AML-193 (cell line): ENCODE measurements around the gene NOX3.
"Not testable (repeated sequence)": the region's sequence is repeated elsewhere in the genome, so short reads cannot be mapped to it uniquely, and the experiment has no call there.

Experiments used
- DNase-seq, 2 experiments: peaks; one replicate each; lab custom pipeline; 2025; lab: John Stamatoyannopoulos, UW

Gene NOX3

DNA sequence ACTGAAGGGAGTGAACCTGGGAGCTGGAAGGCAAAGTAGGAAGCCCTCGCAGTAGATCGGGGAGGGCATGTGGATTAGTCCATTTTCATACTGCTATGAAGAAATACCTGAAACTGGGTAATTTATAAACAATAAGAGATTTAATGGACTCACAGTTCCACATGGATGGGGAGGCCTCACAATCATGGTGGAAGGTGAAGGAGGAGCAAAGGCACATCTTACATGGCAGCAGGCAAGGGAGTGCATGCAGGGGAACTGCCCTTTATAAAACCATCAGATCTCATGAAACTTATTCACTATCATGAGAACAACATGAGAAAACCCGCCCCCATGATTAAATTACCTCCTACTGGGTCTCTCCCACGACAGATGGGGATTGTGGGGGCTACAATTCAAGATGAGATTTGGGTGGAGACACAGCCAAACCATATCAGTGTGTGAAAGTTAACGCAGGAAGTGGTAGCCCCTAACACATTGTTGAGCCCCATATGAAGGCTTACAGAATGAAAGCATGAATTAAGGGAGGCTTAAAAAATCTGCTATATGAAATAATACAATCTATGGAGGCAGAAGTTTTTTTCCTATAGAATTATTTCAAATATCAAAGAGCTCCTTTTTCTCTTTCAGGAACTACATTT lies 15.5 kb upstream of the NOX3 start:
- DNase-seq: not testable (repeated sequence)

DNA sequence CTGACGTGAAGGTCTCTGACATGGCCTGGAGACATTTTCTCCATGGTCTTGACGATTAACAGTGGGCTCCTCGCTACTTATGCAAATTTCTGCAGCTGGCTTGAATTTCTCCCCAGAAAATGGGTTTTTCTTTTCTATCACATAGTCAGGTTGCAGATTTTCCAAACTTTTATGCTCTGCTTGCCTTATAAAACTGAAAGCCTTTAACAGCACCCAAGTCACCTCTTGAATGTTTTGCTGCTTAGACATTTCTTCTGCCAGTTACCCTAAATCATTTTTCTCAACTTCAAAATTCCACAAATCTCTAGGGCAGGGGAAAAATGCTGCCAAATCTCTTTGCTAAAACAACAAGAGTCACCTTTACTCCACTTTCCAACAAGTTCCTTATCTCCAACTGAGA lies 12.9 kb upstream of the NOX3 start:
- DNase-seq: not testable (repeated sequence)

DNA sequence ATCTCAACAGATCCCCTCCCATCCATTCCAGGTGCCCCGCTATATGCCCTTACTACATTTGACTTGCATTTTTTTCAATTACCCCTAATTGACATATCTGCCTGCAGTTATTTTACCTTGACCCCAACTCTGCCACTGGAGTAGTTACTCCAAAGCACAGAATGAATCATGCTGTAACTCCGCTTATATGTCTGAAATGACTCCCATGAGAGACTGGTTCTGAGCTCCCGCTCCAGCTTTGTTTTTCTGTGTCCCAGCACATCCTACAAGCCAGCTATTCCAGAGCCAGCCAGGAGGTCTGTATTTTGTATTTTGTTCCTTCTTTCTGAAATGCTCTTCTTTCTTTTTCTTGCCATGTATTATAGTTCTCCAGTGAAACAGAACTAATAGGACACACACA lies 10.9 kb upstream of the NOX3 start:
- DNase-seq: no peak

DNA sequence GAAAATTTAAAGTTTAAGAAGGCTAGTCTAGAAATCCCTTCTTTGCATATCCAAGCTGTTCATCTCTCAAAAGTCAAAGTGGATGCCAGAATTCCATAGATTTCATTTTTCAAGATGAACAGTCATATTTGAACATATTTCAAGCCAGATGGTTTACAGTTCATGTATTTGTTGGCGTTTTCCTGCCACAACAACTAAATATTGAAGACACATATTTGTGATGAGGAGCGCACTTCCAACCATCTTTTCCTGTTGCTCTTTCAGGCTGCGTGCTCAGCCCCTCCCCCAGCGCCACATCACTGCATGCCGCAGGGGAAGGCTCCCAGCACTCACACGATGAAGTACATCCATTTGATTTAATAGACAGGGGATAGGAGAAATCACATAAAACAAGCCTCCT lies 5.9 kb upstream of the NOX3 start:
- DNase-seq: no peak

DNA sequence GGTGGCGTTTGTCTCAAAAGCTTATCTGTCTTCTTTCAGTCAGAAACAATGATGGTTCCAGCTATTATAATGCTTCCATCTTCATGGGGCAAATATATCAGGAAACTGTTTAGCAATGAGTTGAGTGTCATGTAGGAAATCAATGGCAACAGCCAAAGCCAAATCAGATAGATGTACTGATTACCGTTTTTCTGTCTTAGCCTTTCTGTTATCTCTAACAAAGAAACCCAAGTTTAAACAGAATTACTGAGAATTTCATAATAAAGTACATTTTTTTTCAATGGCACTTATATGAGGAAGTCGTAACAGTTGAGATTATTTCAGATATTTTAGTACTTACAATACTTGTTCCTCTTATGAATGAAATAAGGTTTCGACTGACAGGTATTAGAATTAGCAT lies 1.2 kb downstream of the NOX3 start:
- DNase-seq: no peak

DNA sequence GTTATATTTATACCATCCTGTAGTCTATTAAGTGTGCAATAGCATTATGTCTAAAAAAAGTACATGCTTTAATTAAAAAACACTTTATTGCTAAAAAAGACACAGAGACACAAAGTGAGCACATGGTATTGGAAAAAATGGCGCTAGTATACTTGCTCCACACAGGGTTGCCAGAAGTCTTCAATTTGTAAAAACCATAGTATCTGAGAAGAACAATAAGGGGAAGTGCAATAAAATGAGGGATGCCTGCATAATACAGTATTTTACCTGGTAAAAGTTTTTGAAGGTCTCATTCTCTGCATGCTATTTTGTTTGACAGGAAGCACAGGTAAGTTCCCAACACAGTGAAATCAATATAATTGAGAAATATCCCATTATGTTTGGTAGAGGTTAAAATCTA lies 1.6 kb downstream of the NOX3 start:
- no peak for DNase-seq

DNA sequence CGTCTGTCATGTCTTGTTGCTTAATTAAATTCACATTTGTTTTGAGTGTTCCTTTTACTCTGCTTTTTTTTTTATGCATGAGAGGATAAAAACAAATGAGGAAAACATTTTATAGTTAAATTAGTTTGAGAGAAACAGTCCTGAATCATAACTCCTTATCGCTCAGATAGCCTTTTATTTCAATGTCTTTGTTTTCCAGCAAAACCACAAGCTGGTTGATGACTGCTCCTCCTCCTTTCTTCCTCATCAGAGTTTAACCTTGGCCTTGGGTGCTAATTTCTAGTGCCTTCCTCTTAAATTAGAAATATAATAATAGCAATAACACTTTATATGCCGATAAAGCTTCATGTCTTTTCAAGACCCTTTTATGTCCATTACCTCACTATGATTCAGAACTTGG lies 3.1 kb downstream of the NOX3 start:
- no peak for DNase-seq

DNA sequence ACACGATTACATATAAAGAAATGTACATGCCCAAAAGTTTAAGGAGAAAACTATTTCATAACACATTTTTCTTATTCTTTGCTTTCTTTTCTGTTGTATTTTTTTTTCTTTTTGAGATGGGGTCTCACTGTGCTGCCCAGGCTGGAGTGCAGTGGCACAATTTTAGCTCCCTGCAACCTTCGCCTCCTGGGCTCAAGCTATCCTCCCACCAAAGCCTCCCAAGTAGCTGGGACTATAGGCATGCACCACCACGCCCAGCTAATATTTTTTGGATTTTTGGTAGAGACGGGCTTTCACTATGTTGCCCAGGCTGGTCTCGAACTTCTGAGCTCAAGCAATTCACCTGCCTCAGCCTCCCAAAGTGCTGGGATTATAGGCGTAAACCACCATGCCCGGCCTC lies 4.1 kb downstream of the NOX3 start:
- DNase-seq: not testable (repeated sequence)

DNA sequence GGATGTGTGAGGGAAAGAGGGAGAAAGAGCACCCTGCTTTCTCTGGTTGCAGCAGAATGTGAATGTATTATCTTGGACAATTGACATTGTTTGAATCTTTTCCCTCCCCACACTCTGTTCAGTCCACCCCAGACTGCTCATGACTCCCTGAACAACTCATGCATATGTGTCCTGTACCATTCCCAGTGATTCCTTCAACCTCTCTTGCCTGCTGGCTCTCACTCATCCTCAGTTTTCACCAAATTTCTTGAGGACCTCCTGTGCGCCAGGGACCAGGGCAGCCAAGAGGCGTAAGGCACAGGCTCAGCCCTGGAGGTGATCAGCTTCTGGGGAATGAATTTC lies 5.4 kb downstream of the NOX3 start:
- DNase-seq: no peak

DNA sequence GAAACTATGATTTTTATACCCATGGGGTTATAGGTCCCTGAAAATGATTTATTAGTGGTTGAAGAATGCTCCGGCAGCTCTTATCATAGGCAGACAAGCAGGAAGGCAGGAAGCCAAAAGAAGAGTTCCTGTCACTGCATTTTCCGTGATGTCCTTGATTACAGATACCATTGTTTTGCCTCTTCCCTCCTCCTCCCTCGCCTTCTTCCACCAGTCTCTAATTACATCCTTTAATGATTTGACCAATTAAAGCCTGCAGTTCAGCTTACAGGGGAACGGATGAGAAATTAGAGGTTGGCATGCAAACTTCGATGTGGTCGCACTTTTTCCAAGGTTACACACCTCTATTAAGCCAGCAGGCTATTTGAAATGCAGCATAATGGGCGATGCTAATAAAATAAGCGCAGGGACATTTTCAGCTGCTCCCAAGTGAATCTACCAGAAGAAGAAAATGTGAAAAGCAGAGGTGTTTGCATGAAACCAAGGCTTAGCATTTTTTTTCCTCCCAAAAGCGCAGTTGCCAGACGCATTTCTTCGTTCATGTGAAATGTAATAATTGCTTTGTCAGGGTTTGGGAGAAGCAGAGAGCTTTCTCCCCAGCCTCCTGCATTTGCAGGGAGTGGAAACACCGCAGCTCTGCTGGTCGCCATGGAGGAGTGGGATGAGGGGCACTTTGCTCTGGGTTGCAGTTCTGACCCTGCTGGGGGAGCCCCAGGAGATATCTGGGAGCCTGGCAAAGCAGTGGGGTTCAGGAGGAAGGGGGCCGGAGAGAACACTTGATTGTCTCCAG lies 6.0 kb downstream of the NOX3 start:
- no peak for DNase-seq

DNA sequence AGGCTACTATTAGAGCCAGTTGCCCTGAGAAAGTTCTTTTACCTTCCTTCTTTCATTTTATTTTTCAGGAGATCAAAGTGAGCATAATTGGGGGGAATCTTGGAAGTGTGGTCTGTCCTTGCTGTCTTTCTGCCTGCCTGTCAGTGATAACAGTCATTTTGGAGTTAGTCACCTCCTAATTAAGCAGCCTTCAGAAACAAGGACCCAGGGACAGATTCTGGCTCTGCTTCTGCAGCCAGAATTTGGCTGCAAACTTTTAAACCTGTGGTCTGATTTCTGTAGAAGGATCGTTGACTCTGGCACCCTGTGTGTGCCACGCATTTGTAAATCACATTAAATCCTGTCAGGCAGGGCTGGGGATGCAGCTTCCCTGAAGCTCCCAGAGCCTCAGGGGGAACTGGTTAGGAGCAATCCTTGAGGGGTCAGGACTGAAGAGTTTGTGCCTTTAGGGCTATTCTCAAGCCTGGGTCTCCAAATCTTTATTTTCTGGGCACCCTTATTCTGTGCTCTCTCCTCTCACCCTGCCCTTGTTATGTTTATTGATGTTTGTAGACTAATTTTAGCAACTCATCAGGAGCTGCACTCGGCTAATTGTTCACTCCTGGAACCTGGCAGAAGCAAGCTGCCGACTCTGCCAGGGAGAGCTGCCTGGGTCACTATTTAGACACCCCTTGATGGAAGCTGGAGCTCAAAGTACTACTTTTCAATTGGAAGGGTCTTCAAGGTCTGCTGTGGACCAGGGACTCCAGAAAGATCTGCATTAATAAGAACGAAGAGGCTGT lies 6.8 kb downstream of the NOX3 start:
- DNase-seq: no peak

DNA sequence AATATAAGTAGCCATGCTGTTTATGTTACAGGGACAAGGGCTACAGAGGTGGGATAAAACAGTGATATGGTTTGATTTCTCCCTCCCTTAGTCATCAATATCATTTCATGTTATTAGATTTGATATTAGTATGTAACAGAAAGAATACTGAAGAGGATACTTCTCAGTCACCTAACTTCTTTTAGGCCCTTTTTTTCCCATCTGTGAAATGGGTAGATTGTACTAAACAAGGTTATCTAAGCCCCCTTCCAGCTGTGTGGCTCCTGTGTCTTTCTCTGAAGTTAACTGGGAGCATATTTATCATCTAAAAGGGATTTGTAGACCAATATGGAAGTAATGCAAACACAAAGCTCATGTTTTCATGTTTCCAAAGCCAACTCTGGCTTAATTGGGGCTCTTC lies 7.7 kb downstream of the NOX3 start:
- DNase-seq: no peak

DNA sequence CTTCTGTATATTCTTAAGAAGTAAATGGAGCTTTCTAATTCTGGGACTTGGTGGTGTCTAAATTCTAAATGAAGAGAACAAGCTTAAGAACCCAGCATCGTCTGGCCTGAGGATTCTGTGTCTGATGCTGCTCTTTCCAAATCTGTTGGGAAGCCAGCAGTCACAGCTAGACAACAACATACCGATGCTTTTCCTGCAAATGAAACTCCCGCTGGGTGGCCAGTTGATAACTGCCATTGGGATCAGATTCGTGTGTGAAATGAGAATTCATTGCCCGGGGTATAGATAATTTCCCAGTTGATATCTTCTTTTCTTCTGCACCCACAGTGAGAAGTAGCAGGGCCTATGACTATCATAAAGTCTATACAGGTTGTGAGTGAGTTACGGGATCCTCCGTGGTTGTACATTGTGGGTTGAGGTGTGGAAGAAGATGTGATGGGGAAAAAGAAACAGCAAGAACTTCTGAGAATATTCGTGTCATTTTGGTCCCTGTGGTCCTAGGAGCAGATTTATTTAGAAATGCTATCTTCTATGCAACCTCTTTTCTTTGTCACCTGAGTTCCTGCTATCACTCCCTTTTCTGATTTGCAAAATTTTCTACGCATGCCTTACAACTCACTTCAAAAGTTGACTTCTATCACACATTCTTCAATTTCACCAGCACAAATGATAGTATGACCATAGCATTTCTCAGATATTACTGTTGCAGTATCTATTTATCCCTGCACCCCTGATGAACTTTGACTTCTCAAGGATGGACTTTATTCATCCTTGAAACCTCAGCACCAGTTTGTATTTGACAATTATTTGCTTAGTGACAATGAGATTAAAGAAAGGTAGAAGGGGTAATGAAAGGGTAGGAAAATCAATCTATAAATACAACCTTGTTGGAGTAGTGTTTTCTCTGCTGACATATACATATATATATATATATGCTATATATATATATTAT lies 10.4 kb downstream of the NOX3 start:
- DNase-seq: no peak

DNA sequence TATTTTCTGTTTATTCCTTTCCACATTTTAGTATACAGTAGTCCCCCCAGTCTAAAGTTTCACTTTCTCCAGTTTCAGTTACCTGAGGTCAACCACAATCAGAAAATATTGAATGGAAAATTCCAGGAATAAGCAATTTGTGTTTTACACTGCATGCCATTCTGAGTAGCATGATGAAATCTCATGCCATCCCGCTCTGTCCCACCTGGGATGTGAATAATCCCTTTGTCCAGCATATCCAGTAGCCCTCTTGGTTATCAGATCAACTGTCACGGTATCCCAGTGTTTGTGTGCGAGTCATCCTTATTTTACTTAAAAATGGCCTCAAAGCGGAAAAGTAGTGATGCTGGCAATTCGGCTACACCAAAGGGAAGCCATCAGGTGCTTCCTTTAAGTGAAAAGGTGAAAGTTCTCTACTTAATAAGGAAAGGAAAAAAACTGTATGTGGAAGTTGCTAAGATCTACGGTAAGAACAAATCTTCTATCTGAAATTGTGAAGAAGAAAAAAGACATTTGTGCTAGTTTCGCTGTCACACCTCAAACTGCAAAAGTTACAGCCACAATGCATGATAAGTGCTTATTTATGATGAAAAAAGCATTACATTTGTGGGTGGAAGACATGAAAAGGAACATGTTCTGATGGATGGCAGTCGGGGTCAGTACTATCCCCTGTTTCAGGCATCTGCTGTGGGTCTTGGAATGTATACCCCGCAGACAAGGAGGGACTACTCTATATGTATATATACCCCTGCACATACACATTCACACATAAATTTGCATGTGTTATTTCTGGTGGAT lies 11.3 kb downstream of the NOX3 start:
- DNase-seq: no peak

DNA sequence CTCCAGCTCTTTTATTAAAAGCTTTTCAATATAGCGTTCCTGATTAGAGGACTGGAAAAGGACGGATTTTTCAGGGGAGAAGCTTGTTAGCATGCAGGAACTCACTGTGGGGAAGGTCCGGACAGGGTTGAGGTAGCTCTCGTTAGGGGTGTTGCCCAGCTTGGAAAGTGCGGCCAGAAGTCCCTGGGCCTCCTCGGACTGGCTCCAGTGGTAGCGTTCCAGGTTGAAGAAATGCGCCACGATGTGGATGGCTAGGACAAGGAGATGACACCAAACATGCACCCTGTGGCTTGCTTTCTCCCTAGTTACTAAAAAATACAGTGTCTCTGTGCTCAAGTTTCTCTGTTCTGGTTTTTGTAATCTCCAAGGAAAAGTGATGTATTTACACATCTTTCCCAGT lies 12.5 kb downstream of the NOX3 start:
- DNase-seq: no peak

DNA sequence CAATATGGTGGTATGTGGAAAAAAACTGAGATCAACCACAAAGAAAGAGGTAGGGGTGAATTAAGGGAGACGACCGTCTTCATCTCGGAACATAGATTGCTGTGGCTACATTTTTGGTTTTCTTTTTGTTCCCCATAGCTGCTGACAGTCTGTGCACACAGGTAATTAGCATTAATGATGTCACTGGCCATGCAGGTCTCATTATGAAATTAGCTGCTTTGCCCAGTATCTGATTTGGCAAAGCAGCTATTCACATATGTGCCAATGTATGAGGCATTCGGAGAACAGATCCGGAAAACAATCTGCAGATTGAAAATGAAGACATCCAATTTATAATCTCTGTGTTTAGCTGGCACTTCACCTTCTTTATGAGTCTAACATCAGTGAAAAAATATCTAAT lies 13.1 kb downstream of the NOX3 start:
- no peak for DNase-seq

DNA sequence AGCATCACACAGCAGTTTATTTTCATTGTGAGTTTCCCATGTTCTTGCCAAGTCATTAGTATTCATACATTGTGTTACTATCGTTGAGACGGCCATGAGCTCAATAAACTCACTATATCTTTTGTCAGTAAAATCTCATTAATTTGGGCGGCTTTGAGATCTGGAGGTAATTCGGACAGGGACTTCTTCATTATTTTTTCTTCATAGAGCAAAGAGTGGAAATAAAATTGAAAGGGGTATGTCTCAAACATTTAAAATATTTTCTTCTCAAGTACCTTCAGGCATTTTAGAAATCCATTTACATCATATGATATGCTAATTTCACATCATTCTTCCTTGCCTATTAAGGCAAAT lies 14.6 kb downstream of the NOX3 start:
- DNase-seq: no peak

DNA sequence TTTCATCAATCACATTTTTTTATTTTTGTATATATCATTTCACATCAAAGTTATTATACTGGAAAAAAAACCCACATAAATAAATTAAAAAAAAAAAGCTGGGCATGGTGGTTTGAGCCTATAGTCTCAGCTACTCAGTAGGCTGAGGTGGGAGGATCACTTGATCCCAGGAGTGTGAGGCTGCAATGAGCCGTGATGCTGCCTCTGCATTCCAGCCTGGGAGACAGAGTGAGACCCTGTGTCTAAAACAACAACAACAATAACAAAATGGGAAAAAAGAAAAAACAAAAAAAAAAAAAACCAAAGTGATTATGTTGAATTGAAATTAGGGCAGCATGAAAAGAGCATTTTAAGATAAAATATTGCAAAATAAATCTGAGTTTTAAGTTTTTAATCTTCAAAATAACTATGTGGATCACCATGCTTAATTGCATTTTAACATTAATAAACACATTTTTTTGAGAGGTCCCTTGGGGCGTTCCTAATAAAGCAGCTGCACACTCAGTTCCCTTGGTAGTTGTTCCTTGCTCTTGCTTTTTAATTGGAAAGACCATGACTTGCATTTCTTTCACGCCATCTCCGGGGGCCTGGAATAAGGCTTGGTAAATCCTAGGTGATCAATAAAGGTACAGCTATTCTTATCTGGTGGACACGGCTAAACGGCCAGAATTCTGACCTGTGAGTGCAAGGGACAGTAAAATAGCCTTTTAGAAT lies 15.1 kb downstream of the NOX3 start:
- no peak for DNase-seq

DNA sequence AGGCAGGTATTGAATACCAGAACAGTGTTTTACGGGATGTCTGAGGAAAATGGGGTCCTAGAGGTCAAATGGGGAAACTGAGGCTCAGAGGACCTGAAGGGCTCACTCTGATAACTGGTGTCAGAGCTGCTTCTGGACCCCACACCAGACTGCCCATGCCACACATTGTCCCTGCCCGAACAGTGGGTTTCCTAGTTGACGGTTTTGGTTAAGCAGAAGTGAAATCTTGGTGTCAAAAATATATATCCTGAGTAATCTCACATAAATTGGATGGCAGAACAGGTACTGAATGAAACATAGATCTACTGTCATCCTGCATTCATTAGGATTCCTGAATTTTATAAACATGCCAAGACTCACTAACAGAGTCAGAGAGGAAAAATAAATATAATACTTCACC lies 16.3 kb downstream of the NOX3 start:
- DNase-seq: no peak

DNA sequence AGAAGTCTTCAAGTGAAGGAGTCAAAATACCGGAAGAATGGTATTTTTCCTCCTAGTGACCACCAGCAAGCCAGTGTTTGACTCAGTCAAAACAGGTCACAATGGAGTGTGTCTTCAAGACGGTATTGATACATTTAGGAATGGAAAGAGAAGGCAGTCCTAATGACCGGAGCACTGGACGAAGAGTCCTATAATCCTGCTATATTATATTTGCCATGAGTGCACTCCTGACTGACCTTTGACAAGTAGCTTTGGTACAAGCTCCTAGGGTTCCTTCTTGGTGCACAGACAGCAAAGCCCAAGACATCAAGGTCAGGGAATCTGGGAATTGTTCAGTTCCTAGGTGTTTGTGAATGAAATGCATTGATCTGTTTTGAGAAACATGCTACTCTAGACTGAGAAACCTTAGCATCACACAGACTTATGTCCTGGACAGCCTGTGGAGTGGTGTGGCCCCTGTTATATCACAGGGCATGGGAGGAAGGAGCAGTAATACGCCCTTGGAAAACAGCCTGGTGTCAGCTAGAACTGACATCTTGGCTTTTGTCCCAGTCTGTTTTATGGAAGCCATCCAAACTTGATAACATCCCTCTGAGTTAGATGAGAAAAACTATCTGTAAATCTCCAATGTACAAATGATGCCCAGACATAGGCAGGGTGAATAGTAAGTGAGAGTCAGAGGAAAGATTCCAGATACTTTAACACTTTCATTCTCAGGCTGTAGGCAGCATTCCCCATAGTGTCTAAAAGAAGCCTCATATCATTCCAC lies 18.5 kb downstream of the NOX3 start:
- no peak for DNase-seq
